B cell (primary cell): ENCODE results near the gene PLEKHM3. TPM values are rescaled to one million over a fixed set of nuclear protein-coding genes. Genes with fewer than 3 reads are reported as not detected.

Experiments used
- ATAC-seq: fragments of 200-7000 bp; cut with Tn5 transposase; one replicate; pipeline ENCODE4 v1.10.0; 2021; ENCODE audit warnings: low read depth, mild to moderate bottlenecking, moderate number of reproducible peaks, moderate library complexity
- CTCF ChIA-PET: fragments of 350-600 bp; sonication (Branson Sonifier 250); formaldehyde crosslinking; loops from one replicate; lab custom pipeline; 2021; ENCODE audit warnings: antibody characterized with exemption, inconsistent platforms; lab: Charles Lee
- POLR2A ChIA-PET: fragments of 350-600 bp; sonication (Branson Sonifier 250); formaldehyde crosslinking; loops from one replicate; lab custom pipeline; 2021; ENCODE audit warnings: antibody characterized with exemption; lab: Charles Lee
- DNase-seq: peaks from one replicate; pipeline ENCODE4 v3.0.0; 2013
- H2AFZ ChIP-seq: 2 replicates; pipeline ENCODE4 v1.6.1; 2012; ENCODE audit warnings: mild to moderate bottlenecking, low read depth, low read length; ENCODE audit not compliant: insufficient read depth, poor library complexity, severe bottlenecking
- H3K27ac ChIP-seq, 2 donors: 1 replicate in 1 of 2; 2 replicates in 1 of 2; pipeline ENCODE4 v1.5.1; 2012 to 2013; ENCODE audit warnings: low read length in 2 of 2, mild to moderate bottlenecking in 2 of 2, moderate library complexity in 1 of 2
- H3K27me3 ChIP-seq, 4 experiments: fragments of 200-600 bp in 1 of 4; sonication (generic) in 1 of 4; replicated peaks in 1 of 4; 1 replicate in 2 of 4; 2 replicates in 2 of 4; pipeline versions ENCODE4 v1.6.1 to v1.7.0; 2013 to 2016; ENCODE audit warnings: low read length in 3 of 4, mild to moderate bottlenecking in 2 of 4, mixed read lengths in 1 of 4, moderate library complexity in 1 of 4; ENCODE audit not compliant: insufficient read depth in 4 of 4, control insufficient read depth in 3 of 4; ENCODE audit errors: control extremely low read depth in 1 of 4
- H3K36me3 ChIP-seq, 2 experiments: replicated peaks in 1 of 2; 1 replicate in 1 of 2; 2 replicates in 1 of 2; pipeline versions ENCODE4 v1.6.1 to v1.7.1; 2013; ENCODE audit warnings: low read length in 1 of 2; ENCODE audit not compliant: insufficient read depth in 2 of 2, control insufficient read depth in 1 of 2; ENCODE audit errors: control extremely low read depth in 1 of 2, extremely low read depth in 1 of 2
- H3K4me1 ChIP-seq, 2 donors: fragments of 200-600 bp in 1 of 2; sonication (generic) in 1 of 2; 1 replicate in 1 of 2; 2 replicates in 1 of 2; pipeline versions ENCODE4 v1.5.1 to v1.6.1; 2013 to 2017; ENCODE audit warnings: low read length in 2 of 2; ENCODE audit not compliant: control insufficient read depth in 2 of 2, insufficient read depth in 2 of 2
- H3K4me2 ChIP-seq: replicated peaks from 2 replicates; pipeline ENCODE3; 2012; ENCODE audit warnings: mild to moderate bottlenecking, low read depth, low read length; ENCODE audit not compliant: poor library complexity, severe bottlenecking
- H3K4me3 ChIP-seq, 5 experiments: fragments of 200-600 bp in 1 of 5; sonication (generic) in 1 of 5; 1 replicate in 3 of 5; 2 replicates in 2 of 5; pipeline versions ENCODE4 v1.5.1 to v1.7.0; 2011 to 2016; ENCODE audit warnings: low read length in 4 of 5, mild to moderate bottlenecking in 4 of 5, low read depth in 2 of 5, control low read depth in 1 of 5, moderate library complexity in 1 of 5; ENCODE audit not compliant: insufficient read depth in 1 of 5; ENCODE audit errors: control extremely low read depth in 1 of 5, extremely low read depth in 1 of 5
- H3K79me2 ChIP-seq: fragments of 200-600 bp; sonication (generic); one replicate; pipeline ENCODE4 v1.6.0; 2016; ENCODE audit warnings: low read length; ENCODE audit not compliant: control insufficient read depth, insufficient read depth
- H3K9ac ChIP-seq: fragments of 200-600 bp; sonication (generic); 2 replicates; pipeline ENCODE4 v1.6.1; 2017; ENCODE audit warnings: mild to moderate bottlenecking, low read length, moderate library complexity
- H3K9me3 ChIP-seq, 3 donors: one replicate each; pipeline versions ENCODE4 v1.6.1 to v1.7.1; 2013; ENCODE audit warnings: low read length in 2 of 3; ENCODE audit not compliant: control insufficient read depth in 2 of 3, insufficient read depth in 1 of 3; ENCODE audit errors: control extremely low read depth in 1 of 3
- H4K20me1 ChIP-seq: 2 replicates; pipeline ENCODE4 v1.6.0; 2012; ENCODE audit warnings: mild to moderate bottlenecking, low read length; ENCODE audit not compliant: insufficient read depth, control insufficient read depth, poor library complexity, severe bottlenecking
- H3K27ac Mint-ChIP-seq: one replicate; pipeline ENCODE4 v1.8.0; 2021; ENCODE audit warnings: mixed read lengths
- H3K27me3 Mint-ChIP-seq: one replicate; pipeline ENCODE4 v1.8.0; 2021; ENCODE audit warnings: mixed read lengths
- H3K4me1 Mint-ChIP-seq: one replicate; pipeline ENCODE4 v1.8.0; 2021; ENCODE audit warnings: mixed read lengths
- H3K4me3 Mint-ChIP-seq: one replicate; pipeline ENCODE4 v1.8.0; 2021; ENCODE audit warnings: mixed read lengths
- H3K9me3 Mint-ChIP-seq: one replicate; pipeline ENCODE4 v1.8.0; 2022; ENCODE audit warnings: mixed read lengths; ENCODE audit not compliant: insufficient read depth
- CTCF ChIP-seq: fragments of 200-600 bp; IDR thresholded peaks from one replicate; pipeline ENCODE4 v1.8.0; 2022; ENCODE audit warnings: antibody characterized with exemption, mild to moderate bottlenecking
- EZH2 ChIP-seq: IDR thresholded peaks from 2 replicates; pipeline ENCODE4 v1.6.1; 2012; ENCODE audit warnings: borderline replicate concordance, low read depth, mild to moderate bottlenecking, moderate library complexity, low read length; ENCODE audit not compliant: insufficient read depth, poor library complexity, severe bottlenecking
- WGBS: methylation state at CpG from one replicate; pipeline ENCODE4 v1.1.5; 2013; ENCODE audit warnings: missing lambda C conversion rate; ENCODE audit not compliant: insufficient coverage; 5-methylcytosine and 5-hydroxymethylcytosine counted together
- intact Hi-C: fragments of 100-400 bp; cut with micrococcal nuclease; formaldehyde crosslinking; loops from one replicate; pipeline ENCODE4 v1.10.0; 2022
- polyA plus RNA-seq: library from polyadenylated mRNA; depleted of rRNA; stranded (reverse); fragments of >200 nt; gene quantifications from 2 replicates; pipeline ENCODE4 v1.2.3, GENCODE V29; 2012
- total RNA-seq, 2 donors: library from RNA; stranded (reverse); fragments of 120-200 nt in 1 of 2; gene quantifications; 1 replicate in 1 of 2; 2 replicates in 1 of 2; pipeline versions ENCODE4 v1.2.3 to v1.2.4, GENCODE V29; 2013 to 2022

PLEKHM3 gene
- total and polyA plus RNA-seq, 2 donors (not counting 1 experiment from before 2014, with no cell fraction given) = 4.0 to 17.7 TPM

GRCh38 chr2:207778298-207778882 lies 246.9 kb downstream of the PLEKHM3 start:
- Mint-ChIP-seq H3K9me3 (no peaks in the 10 kb centered on the region), H3K4me3 (no peak overlapping the region), H3K27me3 (peaks cover 3% of the 10 kb centered on the region), H3K4me1 (no peaks in the 10 kb centered on the region), H3K27ac (no peak overlapping the region)
- ChIA-PET CTCF (no interaction called here), POLR2A (no interaction called here)
- ATAC-seq = no peak
- Histone ChIP-seq H3K27me3 (peaks cover 0 to 3% (median 0%) of the 10 kb centered on the region in 4 experiments), H3K9me3 (no peaks in the 10 kb centered on the region), H2AFZ (no peak overlapping the region), H3K4me3 (no peak overlapping the region), H3K27ac (no peak overlapping the region), H3K4me2 (no peak overlapping the region), H3K9ac (no peak overlapping the region), H3K4me1 (no peaks in the 10 kb centered on the region), H4K20me1 (no peaks in the 10 kb centered on the region), H3K79me2 (no peaks in the 10 kb centered on the region), H3K36me3 (no peaks in the 10 kb centered on the region)
- no peak for DNase-seq
- intact Hi-C loops = no loop called here
- TF ChIP-seq EZH2 (no peak), CTCF (no peak)
- no CpG with 5 or more reads among the region's 4 CpGs for WGBS

DNA sequence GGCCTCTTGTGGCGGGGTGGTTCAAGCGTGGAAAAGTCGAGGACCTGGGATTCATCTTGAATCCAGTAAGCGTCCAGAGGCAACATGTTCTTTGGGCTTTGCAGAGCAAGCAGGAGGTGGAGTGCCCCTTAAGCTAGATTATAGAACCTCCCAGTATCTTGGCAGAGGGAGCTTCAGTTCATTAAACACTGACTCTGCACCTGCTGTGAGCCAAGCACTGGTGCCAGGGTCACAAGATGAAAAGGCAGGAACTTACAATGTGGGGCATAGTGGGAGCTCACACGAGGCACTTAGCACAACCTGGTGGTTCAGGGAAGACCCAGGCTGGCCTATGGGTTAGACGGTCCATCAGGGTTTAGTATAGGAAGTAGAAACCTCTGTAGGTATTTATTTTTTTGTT lies 248.2 kb downstream of the PLEKHM3 start:
- Histone ChIP-seq H3K36me3 (no peaks in the 10 kb centered on the region), H4K20me1 (no peaks in the 10 kb centered on the region), H2AFZ (no peak overlapping the region), H3K27me3 (no peaks in the 10 kb centered on the region), H3K79me2 (no peaks in the 10 kb centered on the region), H3K4me2 (no peak overlapping the region), H3K9me3 (no peaks in the 10 kb centered on the region), H3K9ac (no peak overlapping the region), H3K4me1 (no peaks in the 10 kb centered on the region), H3K4me3 (no peak overlapping the region), H3K27ac (no peak overlapping the region)
- ChIA-PET POLR2A (no interaction called here), CTCF (interaction anchor here (1.4 kb wide), 1 partner anchor 257 kb away, joined by 3 read pairs; no protein-coding TSS in a partner anchor)
- Mint-ChIP-seq H3K4me1 (no peaks in the 10 kb centered on the region), H3K4me3 (no peak overlapping the region), H3K27me3 (no peaks in the 10 kb centered on the region), H3K27ac (no peak overlapping the region), H3K9me3 (no peaks in the 10 kb centered on the region)
- intact Hi-C loops = no loop called here
- TF ChIP-seq EZH2 (no peak), CTCF (no peak)
- WGBS = 83% methylated on average over 3 of the region's 6 CpGs
- ATAC-seq (no peak), DNase-seq (no peak)
